Fibroblast of lung (primary cell): ENCODE results near the gene HLF. TPM values are rescaled to one million over a fixed set of nuclear protein-coding genes. Genes with fewer than 3 reads are reported as not detected.

Experiments
- DNase-seq, 2 donors: peaks; one replicate each; pipeline versions ENCODE4 v3.0.0 to v3.0.0-alpha.2; 2010; ENCODE audit warnings: low read depth in 2 of 2
- H2AFZ ChIP-seq: 2 replicates; pipeline ENCODE4 v1.5.1; 2012; ENCODE audit warnings: low read length, control low read depth, inconsistent platforms
- H3K27ac ChIP-seq: 2 replicates; pipeline ENCODE4 v1.5.1; 2011; ENCODE audit warnings: low read length, control low read depth; ENCODE audit not compliant: insufficient read depth
- H3K27me3 ChIP-seq: 2 replicates; pipeline ENCODE4 v1.5.1; 2011; ENCODE audit warnings: mild to moderate bottlenecking, low read length; ENCODE audit not compliant: control insufficient read depth, insufficient read depth
- H3K36me3 ChIP-seq: 2 replicates; pipeline ENCODE4 v1.5.1; 2011; ENCODE audit warnings: low read length; ENCODE audit not compliant: control insufficient read depth, insufficient read depth
- H3K4me1 ChIP-seq: 2 replicates; pipeline ENCODE4 v1.5.1; 2011; ENCODE audit warnings: low read length; ENCODE audit not compliant: control insufficient read depth, insufficient read depth; ENCODE audit errors: extremely low read depth
- H3K4me2 ChIP-seq: 2 replicates; pipeline ENCODE4 v1.5.1; 2011; ENCODE audit warnings: low read length, control low read depth; ENCODE audit not compliant: insufficient read depth; ENCODE audit errors: extremely low read depth
- H3K4me3 ChIP-seq, 4 experiments: fragments of 200-600 bp in 1 of 4; sonication (generic) in 1 of 4; replicated peaks in 1 of 4; 2 replicates each; pipeline ENCODE4 v1.5.1; 2011 to 2016; ENCODE audit warnings: low read length in 4 of 4, low read depth in 3 of 4, mild to moderate bottlenecking in 3 of 4, control low read depth in 2 of 4, inconsistent platforms in 1 of 4, mixed read lengths in 1 of 4; ENCODE audit not compliant: insufficient read depth in 1 of 4; ENCODE audit errors: control extremely low read depth in 1 of 4
- H3K79me2 ChIP-seq: 2 replicates; pipeline ENCODE4 v1.5.1; 2012; ENCODE audit warnings: mild to moderate bottlenecking, low read length, inconsistent platforms; ENCODE audit not compliant: control insufficient read depth, insufficient read depth
- H3K9ac ChIP-seq: 2 replicates; pipeline ENCODE4 v1.5.1; 2011; ENCODE audit warnings: mild to moderate bottlenecking, low read length, control low read depth; ENCODE audit not compliant: insufficient read depth
- H3K9me3 ChIP-seq: 2 replicates; pipeline ENCODE4 v1.5.1; 2012; ENCODE audit warnings: low read depth, low read length; ENCODE audit not compliant: control insufficient read depth, insufficient read depth
- H4K20me1 ChIP-seq: 2 replicates; pipeline ENCODE4 v1.5.1; 2011; ENCODE audit warnings: low read length; ENCODE audit not compliant: control insufficient read depth, insufficient read depth; ENCODE audit errors: extremely low read depth
- CTCF ChIP-seq, 2 donors: IDR thresholded peaks in 1 of 2; conservative IDR thresholded peaks in 1 of 2; 1 replicate in 1 of 2; 2 replicates in 1 of 2; pipeline ENCODE4 v1.5.1; 2011 to 2012; ENCODE audit warnings: low read length in 2 of 2, control low read depth in 1 of 2, inconsistent platforms in 1 of 2, low read depth in 1 of 2, mild to moderate bottlenecking in 1 of 2
- EZH2 ChIP-seq: IDR thresholded peaks from 2 replicates; pipeline ENCODE4 v1.5.1; 2012; ENCODE audit warnings: low read length, control low read depth, mild to moderate bottlenecking; ENCODE audit errors: missing control alignments
- polyA plus RNA-seq, 2 donors: library from polyadenylated mRNA; depleted of rRNA in 1 of 2; stranded (reverse) in 1 of 2; unstranded in 1 of 2; fragments of >200 nt; gene quantifications; 2 replicates each; pipeline ENCODE4 v1.2.1, GENCODE V29; 2011 to 2012; ENCODE audit warnings: missing spikeins in 1 of 2
- total RNA-seq: library from RNA; depleted of rRNA; stranded (reverse); fragments of >200 nt; gene quantifications from 2 replicates; pipeline ENCODE4 v1.2.1, GENCODE V29; 2014

The HLF gene
- total and polyA plus RNA-seq, 2 donors (not counting 1 experiment from before 2014, with no cell fraction given), result 0.17 to 0.69 TPM

GRCh38 chr17:55296171-55296695, 31.5 kb downstream of the HLF start:
- no peak for TF ChIP-seq CTCF (conservative IDR thresholded peaks at IDR 0.05 in 1 of 2, IDR thresholded peaks at IDR 0.05 in 1 of 2; ENCODE audit: low read depth in 1 of 2, low read length in 2 of 2)
- no peak for TF ChIP-seq EZH2
- no peak overlapping the region for H2AFZ ChIP-seq
- no peaks in the 10 kb centered on the region for H3K27me3 ChIP-seq
- no peaks in the 10 kb centered on the region for H3K36me3 ChIP-seq
- no peaks in the 10 kb centered on the region for H3K79me2 ChIP-seq
- no peak overlapping the region for H3K27ac ChIP-seq
- H4K20me1 ChIP-seq, result no peaks in the 10 kb centered on the region
- H3K9ac ChIP-seq, result no peak overlapping the region
- no peaks in the 10 kb centered on the region for H3K4me1 ChIP-seq
- H3K4me2 ChIP-seq, result no peak overlapping the region
- no peak overlapping the region for H3K4me3 ChIP-seq
- no peaks in the 10 kb centered on the region for H3K9me3 ChIP-seq
- no peak for DNase-seq

- Histone ChIP-seq H2AFZ (no peak overlapping the region), H3K79me2 (no peaks in the 10 kb centered on the region), H3K9me3 (no peaks in the 10 kb centered on the region), H3K27me3 (no peaks in the 10 kb centered on the region), H3K9ac (no peak overlapping the region), H3K4me1 (no peaks in the 10 kb centered on the region), H3K36me3 (no peaks in the 10 kb centered on the region), H3K4me3 (no peak overlapping the region), H4K20me1 (no peaks in the 10 kb centered on the region), H3K27ac (no peak overlapping the region), H3K4me2 (no peak overlapping the region)
- TF ChIP-seq CTCF (conservative IDR thresholded peaks at IDR 0.05 in 1 of 2, IDR thresholded peaks at IDR 0.05 in 1 of 2; ENCODE audit: low read depth in 1 of 2, low read length in 2 of 2), result no peak
- no peak for TF ChIP-seq EZH2
- DNase-seq, result no peak
Observed at GRCh38 chr17:55296699-55297098, 31.9 kb downstream of the HLF start.

- no peaks in the 10 kb centered on the region for H3K9me3 ChIP-seq
- H3K4me2 ChIP-seq, result no peak overlapping the region
- no peaks in the 10 kb centered on the region for H3K36me3 ChIP-seq
Observed at GRCh38 chr17:55298111-55298730, 33.5 kb downstream of the HLF start.

More at GRCh38 chr17:55298111-55298730, 33.5 kb downstream of the HLF start:
- Histone ChIP-seq H3K4me1 (no peaks in the 10 kb centered on the region), H3K79me2 (no peaks in the 10 kb centered on the region), H3K4me3 (no peak overlapping the region), H2AFZ (no peak overlapping the region), H3K27ac (no peak overlapping the region), H3K27me3 (no peaks in the 10 kb centered on the region), H3K9ac (no peak overlapping the region), H4K20me1 (no peaks in the 10 kb centered on the region)
- no peak for DNase-seq
- TF ChIP-seq EZH2 (no peak), CTCF (conservative IDR thresholded peaks at IDR 0.05 in 1 of 2, IDR thresholded peaks at IDR 0.05 in 1 of 2; ENCODE audit: low read depth in 1 of 2, low read length in 2 of 2) (no peak)
